HG03575 (cell line): ENCODE results near the gene DDX18.

Experiments used
- ATAC-seq: cut with Tn5 transposase; IDR thresholded peaks from one replicate; pipeline ENCODE4 v1.9.1; 2021; ENCODE audit not compliant: unreplicated experiment, insufficient number of reproducible peaks, low FRiP score; ENCODE audit errors: extremely low read depth

Gene DDX18

DNA sequence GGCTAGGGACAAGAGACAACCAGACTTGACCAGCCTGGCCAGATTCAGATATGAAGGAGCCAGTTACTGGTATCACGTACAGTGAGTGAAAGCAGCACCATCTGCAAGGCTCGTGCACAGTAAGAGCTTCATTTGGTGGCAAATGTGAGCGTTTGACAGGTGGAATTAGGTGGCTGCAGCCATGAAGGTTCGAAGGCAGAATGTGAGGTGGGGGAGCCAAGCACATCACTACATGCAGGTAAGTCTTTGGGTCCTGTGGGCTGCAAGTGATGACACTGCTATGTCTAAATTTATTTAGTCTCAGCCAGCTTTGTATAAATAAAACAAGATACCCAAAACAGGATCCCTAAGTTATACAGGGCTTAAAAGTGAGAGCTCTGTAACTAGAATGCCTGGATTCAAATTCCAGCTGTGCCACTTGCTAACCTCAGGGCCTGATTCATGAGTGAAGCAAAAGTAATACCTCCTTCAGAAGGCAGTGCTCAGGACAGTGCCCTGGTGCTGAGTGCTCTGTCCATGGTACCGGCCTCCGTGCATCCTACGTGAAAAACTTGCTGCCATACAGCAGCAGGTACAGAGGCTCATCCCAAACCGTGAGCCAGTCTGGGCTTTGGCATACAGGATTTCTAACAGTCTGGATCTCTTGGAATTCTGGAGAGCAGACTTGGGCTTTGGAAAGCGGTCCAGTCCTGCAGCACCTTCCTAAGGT is 18.6 kb downstream of the DDX18 start:
- no peak for ATAC-seq

DNA sequence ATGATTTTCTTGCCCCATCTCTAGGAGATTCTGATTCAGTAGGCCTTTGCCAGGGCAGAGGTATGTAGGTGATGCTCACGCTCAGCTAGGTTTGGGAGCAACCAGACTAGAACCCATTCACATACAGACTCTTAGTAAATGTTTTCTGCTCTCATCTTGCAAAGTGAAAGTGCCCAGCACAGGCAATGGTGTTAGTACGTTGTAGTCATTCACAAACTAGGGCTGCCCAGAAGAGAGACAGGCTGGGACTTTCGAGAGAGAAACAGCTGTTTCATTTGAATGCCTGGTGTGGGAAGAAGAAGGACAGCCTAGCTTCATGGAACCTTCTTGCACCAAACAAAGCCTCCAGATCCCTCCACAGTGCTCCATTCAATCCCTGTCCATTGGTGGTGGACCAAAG is 19.4 kb downstream of the DDX18 start:
- ATAC-seq: no peak

DNA sequence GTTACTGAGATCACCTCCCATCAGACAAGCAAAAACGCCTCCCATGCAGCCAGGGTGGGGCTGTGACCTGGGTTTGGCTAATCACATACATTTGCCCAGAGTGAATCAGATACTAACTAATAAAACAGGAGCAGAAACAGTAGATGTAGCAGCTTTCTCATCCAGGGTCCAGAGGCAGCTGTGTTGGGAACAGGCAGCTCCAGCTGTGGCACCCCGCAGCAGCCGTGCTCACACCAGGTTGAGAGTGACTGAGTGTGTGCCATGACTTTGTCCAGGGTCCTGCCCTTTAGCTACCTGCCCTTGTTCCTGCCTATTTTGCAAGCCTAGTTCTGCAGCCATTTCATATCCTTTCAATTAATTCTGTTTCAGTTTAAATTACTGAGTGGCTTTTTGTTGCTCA is 20.5 kb downstream of the DDX18 start:
- ATAC-seq: no peak

DNA sequence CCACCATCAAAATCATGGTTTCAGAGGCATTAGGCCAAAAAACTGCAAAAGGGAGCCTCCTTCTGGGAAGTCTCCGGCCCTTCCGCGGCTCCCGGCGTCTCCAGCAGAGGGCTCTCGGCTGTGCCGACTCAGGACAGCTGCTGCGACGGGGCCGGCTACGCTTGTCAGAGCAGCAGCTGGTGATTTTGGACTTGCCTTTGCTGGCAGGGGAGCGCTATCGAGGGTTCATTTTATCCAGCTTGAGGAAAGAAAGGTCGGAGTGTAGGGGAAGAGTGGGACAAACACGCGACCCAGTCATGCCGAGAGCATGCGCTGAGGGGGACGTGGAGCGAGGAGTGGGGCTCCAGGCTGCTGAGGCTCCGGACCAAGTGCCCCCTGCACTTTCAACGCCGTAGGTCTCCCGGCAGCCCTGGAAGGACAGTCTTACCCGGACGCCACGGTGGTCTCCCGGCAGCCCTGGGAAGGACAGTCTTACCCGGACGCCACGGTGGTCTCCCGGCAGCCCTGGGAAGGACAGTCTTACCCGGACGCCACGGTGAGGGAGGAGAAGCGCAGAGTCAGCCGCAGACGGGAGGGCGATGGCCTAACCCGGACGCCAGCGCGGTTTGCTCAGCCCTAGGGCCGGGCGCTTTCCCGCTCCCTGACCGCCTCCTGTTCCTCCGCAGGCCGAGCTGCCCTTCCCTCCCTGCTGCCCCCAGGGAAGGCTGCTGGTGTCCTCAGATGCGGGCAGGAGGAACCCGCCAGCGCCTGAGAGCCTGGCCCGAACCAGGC is 21.7 kb downstream of the DDX18 start:
- no peak for ATAC-seq

DNA sequence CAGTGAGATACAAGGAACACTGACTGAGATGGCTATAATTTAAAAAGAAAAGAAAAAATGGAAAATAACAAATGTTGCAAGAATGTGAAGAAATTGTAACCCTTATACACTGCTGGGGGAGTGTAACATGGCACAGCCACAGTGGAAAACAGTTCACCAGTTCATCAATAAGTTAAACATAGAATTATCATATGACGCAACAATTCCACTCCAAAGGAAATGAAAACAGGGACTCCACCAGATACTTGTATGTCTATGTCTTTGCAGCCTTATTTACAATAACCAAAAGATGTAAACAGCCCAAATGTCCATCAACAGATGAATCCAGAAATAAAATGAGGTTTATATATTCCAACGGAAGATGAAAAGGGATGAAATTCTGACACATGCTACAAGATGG is 30.8 kb downstream of the DDX18 start:
- ATAC-seq: no peak

DNA sequence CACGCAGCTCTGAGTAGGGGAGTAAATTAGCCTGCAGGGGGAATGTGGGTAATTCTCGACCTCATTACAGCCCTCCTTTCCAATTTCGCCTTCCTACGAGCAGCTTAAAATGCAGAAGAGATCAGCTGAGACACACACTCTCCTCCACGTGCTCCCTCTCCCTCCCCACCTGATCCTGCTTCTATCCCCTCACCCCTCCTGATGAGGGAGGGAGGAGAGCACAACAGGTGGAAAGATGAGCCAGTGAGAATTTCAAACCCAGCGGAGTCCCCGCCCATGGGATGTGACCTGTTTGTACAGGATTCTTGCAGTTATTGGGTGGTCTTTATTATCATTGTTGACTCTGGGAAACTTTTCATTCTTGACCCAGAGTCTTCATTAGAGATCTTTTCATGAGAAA is 35.5 kb downstream of the DDX18 start:
- ATAC-seq: no peak

DNA sequence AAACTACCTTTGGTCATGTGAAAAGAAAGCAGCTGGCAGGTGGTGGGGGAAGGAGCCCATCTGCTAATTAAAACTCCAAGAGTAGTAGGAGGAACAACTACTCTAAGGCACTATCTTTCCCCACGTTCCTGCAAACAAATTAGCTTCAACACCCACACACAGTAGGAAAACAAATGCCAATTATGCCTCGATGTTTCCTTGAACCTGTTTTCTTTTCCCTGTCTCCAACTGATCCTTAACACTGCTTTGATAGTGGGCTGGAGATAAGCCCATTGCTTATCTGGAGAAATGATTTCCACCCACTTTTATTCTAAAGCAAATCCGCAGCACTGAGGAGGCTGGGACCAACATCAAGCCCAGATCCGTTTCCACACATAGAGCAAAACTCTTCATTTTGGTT is 36.0 kb downstream of the DDX18 start:
- no peak for ATAC-seq

DNA sequence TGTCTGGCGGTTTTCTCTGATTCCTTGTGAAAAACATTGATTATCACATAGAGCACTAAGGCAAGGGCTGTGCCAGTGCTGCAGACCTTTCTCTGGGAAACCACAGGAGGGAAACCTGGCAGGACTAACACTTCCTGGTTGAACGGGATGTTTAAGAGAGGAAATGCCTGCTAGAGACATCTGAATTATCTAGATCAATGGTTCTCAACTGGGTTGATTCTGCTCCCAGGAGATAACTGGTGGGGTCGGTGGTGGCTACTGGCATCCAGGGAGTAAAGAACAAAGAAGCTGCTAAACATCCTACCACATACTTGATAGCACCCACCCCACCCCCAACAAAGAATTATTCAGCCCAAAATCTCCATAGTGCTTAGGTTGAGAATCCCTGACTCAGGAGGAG is 37.5 kb downstream of the DDX18 start:
- ATAC-seq: no peak

DNA sequence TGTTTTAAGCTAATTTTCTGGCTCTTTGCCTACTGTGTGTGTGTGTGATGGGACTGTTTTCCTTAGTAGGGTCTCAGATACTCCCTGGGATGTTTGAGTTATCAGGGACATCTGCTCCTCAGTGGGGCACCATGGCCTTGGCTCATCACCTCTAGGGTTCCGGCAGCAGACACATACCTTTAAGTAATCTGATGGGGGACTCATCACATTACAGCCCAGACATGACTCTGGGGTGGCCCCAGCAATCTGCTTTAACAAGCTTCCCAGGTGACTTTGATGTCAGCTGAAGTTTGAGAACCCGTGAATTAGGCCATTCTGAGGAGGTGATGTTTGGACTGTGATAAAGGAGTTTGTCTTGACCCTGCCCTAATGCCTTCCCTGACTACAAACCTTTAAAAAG is 38.8 kb downstream of the DDX18 start:
- ATAC-seq: no peak

DNA sequence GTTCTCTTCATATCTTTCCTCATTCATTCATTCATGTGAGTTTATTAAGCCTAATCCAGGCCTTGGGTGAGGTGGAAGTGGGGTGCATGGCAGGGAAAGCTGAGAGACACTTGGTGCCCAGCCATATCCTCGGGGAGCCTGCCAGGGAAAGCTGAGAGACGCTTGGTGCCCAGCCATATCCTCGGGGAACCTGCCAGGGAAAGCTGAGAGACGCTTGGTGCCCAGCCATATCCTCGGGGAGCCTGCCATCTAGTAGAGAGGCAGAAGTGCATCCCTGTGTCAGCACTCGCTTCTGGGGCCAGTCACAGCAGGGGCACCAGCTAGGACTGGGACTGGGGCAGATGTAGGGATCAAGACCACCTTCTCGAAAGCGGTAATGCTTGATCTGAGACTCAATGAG is 39.4 kb downstream of the DDX18 start:
- ATAC-seq: no peak

DNA sequence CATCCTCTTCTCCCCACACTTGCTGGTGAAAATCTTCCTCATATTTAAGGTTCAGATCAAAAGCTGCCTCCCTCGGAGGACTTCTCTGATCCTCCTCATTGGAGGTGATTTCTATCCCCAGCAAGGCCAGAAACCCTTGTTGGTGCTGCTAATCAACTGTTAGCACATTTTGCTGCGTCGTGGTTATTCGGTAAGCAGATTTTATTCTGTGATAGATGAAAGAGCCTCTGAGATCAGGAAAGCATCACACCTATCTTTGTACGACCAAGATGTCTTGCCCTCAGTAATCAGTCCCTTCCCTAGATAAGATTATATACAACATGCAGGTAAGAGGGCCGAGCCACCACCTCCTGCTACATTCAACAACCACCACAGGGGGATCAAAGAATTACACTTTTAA is 40.1 kb downstream of the DDX18 start:
- ATAC-seq: no peak

DNA sequence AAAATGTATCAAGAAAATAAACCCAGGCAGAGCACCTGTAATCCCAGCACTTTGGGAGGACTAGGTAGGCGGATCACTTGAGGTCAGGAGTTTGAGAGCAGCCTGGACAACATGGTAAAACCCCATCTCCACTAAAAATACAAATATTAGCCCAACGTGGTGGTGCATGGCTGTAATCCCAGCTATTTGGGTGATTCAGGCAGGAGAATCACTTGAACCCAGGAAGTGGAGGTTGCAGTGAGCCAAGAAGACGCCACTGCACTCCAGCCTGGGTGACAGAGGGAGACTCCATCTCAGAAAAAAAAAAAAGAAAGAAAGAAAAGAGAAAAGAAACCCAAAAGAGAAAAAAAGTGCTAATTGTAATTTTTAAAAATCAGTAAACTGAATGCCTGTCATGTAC is 41.4 kb downstream of the DDX18 start:
- no peak for ATAC-seq

DNA sequence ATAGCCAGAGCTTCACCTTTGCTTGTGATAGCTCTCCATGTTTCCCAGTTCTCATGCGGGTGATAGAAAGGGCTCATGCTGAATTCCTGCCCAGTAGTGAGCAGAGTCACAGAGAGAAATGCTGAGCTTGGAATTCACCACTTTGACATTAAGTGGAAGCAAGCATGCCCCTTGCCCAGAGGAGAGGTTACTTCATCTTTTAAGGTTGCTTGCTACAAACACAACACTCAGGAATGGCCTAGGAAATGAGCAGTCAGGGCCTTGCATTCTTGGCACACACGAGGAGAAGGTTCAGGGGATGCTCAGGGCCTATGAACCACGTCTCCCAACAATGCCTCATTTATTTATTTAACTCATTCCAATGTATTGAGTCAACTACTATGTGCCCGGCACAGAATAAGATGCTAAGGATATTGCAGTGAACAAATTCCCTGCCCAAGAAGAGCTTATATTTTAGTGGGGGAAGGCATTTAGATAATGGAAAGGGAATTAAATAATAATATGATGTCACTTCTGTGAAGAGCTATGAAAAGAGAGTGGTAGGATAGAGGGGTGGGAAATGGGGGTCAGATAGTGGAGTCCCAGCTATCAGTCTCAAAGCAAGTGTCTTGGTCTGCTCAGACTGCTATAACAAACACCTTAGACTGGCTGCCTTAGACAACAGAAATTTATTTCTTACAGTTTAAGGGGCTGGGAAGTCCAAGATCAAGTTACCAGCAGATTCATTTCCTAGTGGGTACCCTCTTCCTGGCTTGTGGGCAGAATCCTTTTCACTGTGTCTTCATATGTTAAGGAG is 42.1 kb downstream of the DDX18 start:
- no peak for ATAC-seq

DNA sequence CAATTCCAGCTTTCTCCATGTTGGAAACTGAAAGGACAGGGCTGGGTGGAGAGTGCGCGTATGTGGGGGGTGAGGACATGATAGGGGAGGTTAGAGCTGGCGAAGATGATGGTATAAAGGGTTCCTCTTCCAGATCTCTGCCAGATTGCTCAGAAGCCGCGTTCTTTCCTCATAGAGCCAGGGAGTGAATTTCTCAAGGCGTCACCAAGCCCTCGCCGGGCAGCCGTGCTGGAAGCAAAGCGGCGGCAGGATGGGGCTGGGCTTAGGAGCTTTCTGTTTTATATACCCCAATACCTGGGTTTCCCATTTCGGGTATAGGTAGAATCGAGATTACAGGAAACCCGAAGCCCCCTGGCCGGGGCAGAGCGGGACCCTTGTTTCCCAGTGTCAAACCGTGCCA is 43.8 kb downstream of the DDX18 start:
- no peak for ATAC-seq

DNA sequence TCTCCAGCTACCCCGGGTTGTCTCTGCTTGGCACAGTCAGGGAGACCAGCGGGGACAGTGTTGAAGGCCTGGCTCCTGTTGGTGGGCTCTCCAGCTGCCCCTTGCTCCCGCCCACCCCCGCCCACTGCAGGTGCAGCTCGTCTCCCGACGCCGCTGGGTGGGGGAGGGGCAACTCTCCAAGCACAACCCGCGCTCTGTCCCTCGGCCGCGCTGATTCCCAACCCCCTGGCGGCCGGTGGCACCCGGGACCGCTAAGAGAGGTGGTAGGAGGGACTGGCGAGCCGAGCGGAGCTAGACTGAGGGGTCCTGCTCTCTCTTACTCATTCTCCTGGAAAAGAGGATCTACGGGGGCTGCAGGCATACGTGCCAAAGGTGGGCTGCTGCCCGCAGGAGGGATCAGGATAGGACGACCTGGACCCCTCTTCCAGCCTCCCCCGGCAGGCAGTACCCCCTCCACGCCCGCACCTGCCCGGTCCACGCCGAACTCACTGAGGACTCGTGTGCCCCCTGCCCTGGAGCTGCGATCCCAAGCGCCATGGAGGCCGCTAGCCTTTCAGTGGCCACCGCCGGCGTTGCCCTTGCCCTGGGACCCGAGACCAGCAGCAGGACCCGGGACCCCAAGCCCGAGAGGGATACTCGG is 44.5 kb downstream of the DDX18 start:
- ATAC-seq: no peak

DNA sequence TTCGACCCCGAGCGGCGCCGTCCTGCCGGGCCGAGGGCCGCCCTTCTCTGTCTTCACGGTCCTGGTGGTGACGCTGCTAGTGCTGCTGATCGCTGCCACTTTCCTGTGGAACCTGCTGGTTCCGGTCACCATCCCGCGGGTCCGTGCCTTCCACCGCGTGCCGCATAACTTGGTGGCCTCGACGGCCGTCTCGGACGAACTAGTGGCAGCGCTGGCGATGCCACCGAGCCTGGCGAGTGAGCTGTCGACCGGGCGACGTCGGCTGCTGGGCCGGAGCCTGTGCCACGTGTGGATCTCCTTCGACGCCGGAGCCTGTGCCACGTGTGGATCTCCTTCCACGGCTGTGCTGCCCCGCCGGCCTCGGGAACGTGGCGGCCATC is 45.0 kb downstream of the DDX18 start:
- no peak for ATAC-seq

DNA sequence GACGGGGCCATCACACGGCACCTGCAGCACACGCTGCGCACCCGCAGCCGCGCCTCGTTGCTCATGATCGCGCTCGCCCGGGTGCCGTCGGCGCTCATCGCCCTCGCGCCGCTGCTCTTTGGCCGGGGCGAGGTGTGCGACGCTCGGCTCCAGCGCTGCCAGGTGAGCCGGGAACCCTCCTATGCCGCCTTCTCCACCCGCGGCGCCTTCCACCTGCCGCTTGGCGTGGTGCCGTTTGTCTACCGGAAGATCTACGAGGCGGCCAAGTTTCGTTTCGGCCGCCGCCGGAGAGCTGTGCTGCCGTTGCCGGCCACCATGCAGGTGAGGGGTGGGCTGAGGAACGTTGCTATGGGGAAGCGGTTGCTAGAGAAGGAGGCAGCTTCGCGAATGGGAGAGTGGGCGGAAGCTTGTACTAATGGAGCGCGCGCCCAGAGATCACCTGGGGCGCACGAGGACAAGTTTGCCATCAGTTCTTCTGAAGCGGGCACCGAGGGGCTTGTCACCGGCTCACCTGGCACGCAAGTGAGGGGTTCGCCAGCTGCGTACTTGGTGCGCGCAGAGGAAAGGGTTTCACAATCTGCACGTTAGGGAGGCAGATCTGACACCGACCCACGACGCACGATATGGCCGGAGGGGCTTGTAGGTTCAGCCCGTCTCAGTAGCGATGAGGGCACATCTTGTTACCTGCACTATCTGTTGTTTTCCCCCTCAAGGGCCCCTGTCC is 45.6 kb downstream of the DDX18 start:
- no peak for ATAC-seq

DNA sequence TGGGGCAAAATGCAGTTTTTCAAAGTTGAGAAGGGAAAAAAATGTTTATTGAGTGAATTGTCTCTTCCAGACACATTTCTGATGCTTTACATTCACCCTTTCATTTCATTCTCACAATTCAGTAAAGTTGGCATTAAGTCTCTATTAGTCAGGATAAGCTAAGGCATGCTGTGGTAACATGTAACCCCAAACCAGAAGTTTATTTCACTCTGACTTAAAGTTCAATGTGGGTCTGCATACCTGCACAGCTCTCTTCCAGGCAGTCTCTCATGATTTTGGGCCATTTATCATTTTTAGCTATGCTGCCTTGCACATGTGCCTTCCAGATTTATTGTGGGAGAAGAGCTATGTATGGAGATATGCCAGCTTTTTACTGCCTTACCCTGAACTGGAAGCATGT is 48.0 kb downstream of the DDX18 start:
- ATAC-seq: no peak

DNA sequence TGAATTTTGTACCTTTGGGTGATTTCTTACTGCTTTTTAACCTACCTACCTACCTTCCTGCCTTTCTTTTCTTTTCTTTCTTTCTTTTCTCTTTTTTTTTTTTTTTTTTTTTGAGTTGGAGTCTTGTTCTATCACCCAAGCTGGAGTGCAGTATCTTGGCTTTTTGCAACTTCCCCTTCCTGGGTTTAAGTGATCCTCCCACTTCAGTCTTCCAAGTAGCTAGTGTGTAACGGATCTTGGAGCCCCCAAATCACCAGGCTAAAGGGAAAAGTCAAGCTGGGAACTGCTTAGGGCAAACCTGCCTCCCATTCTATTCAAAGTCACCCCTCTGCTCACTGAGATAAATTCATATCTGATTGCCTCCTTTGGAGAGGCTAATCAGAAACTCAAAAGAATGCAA is 61.3 kb downstream of the DDX18 start:
- ATAC-seq: no peak
